HS-5 (cell line): ENCODE data around the gene ULK4.
"Not testable (repeated sequence)": the region's sequence is repeated elsewhere in the genome, so short reads cannot be mapped to it uniquely, and the experiment has no call there.

Experiments
- DNase-seq: peaks from one replicate; pipeline ENCODE4 v3.0.0-alpha.2; 2012; ENCODE audit warnings: low read depth

The ULK4 gene

GRCh38 chr3:41872157-41872556, 89.7 kb downstream of the ULK4 start:
- no peak for DNase-seq

DNA sequence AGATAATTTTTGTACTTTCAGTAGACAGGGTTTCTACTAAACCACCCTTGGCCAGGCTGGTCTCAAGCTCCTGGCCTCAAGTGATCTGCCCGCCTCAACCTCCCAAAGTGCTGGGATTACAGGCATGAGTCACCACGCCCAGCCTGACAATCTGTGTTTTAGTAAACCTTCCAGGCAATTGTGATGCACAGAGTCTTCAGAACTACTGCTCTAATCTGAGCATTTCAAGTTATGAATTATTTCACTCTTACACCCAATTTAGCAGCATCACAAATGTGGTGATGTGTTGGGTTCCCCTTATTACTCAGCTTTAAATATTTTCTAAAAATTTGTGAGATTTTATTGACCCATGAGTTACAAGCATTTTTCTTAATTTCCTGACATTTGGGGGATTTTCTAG, 94.4 kb downstream of the ULK4 start:
- DNase-seq: no peak

- no peak for DNase-seq
Measured at GRCh38 chr3:41866298-41866697, 95.6 kb downstream of the ULK4 start.

DNA sequence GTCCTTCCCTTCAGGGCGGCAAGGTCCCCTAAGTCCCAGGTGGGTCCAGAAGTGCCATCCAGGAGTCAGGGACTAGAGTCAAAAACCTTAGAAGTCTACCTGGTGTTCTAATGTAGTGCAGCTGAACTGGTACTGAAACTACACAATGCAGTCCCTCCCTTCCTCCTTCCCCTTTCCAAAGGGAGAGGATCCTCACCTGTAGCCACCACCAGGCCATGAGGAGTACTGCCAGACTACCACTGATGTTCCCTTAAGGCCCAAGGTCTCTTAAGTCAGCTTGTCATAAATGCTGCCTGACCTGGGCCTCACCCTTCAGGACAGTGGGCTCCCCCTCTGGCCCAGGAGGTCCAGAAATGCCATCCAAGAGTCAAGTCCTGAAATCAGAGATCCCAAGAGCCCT, 98.9 kb downstream of the ULK4 start:
- DNase-seq: no peak

- DNase-seq: not testable (repeated sequence)
Measured at GRCh38 chr3:41860489-41860888, 101.4 kb downstream of the ULK4 start.

DNA sequence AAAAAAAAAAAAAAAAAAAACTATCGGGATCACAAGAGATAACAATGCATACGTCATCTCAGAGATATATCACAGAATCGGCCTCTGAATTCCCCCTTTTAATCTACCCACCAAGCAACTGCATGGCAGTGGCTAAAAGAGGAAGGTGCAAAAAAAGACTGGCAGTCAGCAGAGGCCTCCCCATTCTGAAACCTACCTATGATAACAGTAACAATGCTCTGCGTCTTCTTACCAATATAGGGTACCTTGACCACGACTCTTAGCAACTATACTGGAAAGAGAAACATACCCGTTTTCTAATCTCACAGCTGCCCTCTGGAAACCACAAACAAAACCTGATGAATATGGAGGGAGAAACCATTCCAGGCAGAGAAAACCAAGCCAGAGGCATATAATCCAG, 106.9 kb downstream of the ULK4 start:
- no peak for DNase-seq

DNA sequence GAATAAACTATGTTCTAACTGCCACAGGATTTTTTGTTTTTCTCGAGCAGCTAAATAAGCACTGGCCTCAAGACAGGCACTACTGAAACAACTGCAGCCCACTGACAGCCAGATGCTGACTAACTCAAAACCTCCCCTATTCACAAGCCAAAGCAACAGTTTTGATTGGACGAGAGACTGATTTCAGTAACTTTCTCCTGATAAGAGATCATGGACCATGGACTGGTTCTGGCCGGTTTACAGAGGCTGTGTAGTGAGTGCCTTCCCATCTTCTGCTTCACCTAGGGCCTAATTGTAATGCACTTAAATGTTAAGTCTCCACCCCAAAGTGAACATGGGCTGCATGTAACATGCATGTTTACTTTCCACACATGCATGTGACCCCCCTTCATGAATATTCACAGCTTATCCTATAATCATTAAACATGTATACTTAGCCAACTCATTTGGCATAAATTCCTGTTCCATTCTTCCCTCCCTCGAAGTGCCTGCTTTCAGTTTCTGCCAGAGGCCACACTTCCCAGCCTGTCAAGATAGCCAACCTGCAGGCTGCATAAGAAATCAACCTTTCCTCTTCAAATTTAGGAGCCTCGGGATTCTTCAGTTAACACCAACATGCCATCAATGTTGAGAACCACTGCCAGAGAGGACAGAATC, 108.2 kb downstream of the ULK4 start:
- DNase-seq: no peak

GRCh38 chr3:41848753-41849574, 112.9 kb downstream of the ULK4 start:
- no peak for DNase-seq

DNA sequence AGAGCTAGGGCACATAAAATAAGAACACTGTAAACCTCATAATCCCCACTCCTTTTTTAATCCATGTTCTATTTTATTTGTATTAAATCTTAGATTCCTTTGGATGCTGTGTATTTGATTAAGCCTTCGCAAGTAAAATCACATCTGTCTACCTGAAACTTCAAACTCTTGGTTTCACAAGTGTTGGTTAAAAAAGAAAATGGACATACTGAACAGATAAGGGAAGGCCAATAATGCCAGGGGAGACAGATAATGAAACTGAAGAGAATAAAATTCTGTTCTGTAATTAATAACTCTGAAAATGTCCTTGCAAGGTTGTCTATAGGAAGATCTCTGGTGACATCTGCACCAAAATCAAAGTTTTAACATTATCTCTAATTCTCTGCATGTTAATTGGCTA, 114.2 kb downstream of the ULK4 start:
- DNase-seq: no peak

DNA sequence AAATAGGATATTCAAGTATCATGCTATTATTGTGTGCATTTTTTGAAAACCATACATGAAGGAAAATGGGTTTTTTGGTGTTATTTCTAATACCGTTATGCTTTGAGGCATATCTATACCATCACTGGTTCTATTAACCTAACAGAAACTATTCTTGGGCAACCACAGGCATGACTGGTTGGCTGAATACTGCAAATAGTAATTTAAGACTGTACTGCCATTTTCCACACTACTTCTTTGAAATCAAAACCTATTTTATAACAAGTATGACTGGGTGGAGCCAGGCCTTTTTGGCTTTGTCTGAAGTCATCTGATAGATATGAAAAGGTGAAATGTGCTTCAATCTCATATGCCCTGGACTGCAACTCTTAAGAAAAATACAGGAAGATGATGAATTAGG, 115.1 kb downstream of the ULK4 start:
- DNase-seq: no peak

- DNase-seq: no peak
Measured at GRCh38 chr3:41845826-41846225, 116.1 kb downstream of the ULK4 start.

- not testable (repeated sequence) for DNase-seq
Measured at GRCh38 chr3:41844256-41844655, 117.6 kb downstream of the ULK4 start.

GRCh38 chr3:41840936-41841668, 120.8 kb downstream of the ULK4 start:
- not testable (repeated sequence) for DNase-seq

- DNase-seq: no peak
Measured at GRCh38 chr3:41836360-41837134, 125.4 kb downstream of the ULK4 start.

DNA sequence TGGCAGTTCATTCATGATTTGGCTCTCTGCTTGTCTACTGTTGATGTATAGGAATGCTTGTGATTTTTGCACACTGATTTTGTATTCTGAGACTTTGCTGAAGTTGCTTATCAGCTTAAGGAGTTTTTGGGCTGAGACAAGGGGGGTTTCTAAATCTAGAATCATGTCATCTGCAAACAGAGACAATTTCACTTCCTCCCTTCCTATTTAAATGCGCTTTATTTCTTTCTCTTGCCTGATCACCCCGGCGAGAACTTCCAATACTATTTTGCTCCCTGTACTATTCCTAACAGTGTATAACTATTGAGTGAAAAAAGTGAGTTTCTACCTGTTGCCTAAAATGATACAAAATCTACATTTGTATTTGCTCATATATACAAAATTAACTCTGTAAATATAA, 128.3 kb downstream of the ULK4 start:
- no peak for DNase-seq

- DNase-seq: no peak
Measured at GRCh38 chr3:41819236-41819635, 142.7 kb downstream of the ULK4 start.

DNA sequence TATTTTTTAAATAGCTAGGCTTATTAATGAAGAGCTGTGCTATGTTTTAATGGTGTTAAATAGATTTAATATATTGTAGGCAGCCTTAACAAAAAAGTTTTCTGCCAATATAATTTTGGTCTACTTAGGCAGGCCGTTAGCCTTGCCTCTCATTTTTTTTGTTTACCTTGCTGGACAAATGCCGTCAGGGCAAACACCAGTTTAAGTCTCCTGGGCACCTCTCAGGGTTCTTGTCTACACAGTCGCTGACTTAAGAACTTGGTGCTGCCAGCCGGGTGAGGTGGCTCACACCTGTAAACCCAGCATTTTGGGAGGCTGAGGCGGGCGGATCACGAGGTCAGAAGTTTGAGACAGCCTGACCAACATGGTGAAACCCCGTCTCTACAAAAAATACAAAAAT, 153.3 kb downstream of the ULK4 start:
- DNase-seq: no peak

GRCh38 chr3:41808152-41808551, 153.8 kb downstream of the ULK4 start:
- DNase-seq: peak; percentile 25

- DNase-seq: no peak
Measured at GRCh38 chr3:41794748-41795589, 166.9 kb downstream of the ULK4 start.

DNA sequence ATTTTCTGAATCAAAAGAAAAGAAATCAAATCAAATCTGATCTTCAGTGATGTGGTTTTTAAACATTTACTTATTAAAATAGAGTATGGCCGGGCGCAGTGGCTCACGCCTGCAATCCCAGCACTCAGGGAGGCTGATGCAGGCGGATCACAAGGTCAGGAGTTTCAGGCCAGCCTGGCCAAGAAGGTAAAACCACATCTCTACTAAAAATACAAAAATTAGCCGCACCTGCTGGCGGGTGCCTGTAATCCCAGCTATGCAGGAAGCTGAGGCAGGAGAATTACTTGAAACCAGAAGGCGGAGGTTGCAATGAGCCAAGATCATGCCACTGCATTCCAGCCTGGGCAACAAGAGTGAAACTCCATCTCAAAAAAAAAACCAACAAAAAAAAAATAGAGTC, 169.1 kb downstream of the ULK4 start:
- DNase-seq: no peak

- no peak for DNase-seq
Measured at GRCh38 chr3:41769106-41769505, 192.8 kb downstream of the ULK4 start.
